GM12878 (cell line): Measurements from ENCODE around the gene NPW. TPM values are rescaled to one million over a fixed set of nuclear protein-coding genes. Genes with fewer than 3 reads are reported as not detected.

Experiments
- ATAC-seq: fragments of 200-7000 bp; cut with Tn5 transposase; 3 replicates; pipeline ENCODE4 v1.9.1; 2020; ENCODE audit warnings: mild to moderate bottlenecking, moderate library complexity
- BruUV-seq: library from RNA; stranded (reverse); fragments of 400-500 nt; replicated peaks from 2 replicates; lab custom pipeline; 2021; lab: Mats Ljungman, UMichigan
- CTCF ChIA-PET: fragments of 300-600 bp; sonication (Branson Sonifier 250); formaldehyde crosslinking; extraction: SDS; loops from one replicate; lab custom pipeline; 2021; ENCODE audit warnings: inconsistent platforms; lab: Yijun Ruan, JAX
- POLR2A ChIA-PET: fragments of 350-600 bp; formaldehyde crosslinking; extraction: SDS; loops from one replicate; lab custom pipeline; 2021; ENCODE audit warnings: inconsistent platforms; lab: Charles Lee
- RAD21 ChIA-PET: fragments of 300-600 bp; sonication (Branson Sonifier 250); formaldehyde crosslinking; loops from one replicate; lab custom pipeline; 2023; ENCODE audit warnings: antibody characterized with exemption; ENCODE audit not compliant: unreplicated experiment; lab: Charles Lee
- SMC1A ChIA-PET: fragments of 300-600 bp; sonication (Branson Sonifier 250); formaldehyde crosslinking; loops from one replicate; lab custom pipeline; 2023; ENCODE audit not compliant: unreplicated experiment, uncharacterized antibody; lab: Charles Lee
- DNase-seq: peaks from one replicate; pipeline ENCODE4 v3.0.0-alpha.2; 2011; ENCODE audit warnings: low read depth, low spot score
- FAIRE-seq: peaks from 3 replicates; lab custom pipeline; 2011; peaks lifted over from hg19 to GRCh38; lab: Jason Lieb, UNC
- H2AFZ ChIP-seq: 2 replicates; pipeline ENCODE4 v1.6.0; 2011; ENCODE audit warnings: low read depth, low read length, control low read depth; ENCODE audit not compliant: control insufficient read depth
- H3K27ac ChIP-seq: 2 replicates; pipeline ENCODE4 v1.5.1; 2011; ENCODE audit warnings: control low read depth; ENCODE audit not compliant: control insufficient read depth, insufficient read depth
- H3K27me3 ChIP-seq, 2 experiments: replicated peaks in 1 of 2; 2 replicates each; pipeline versions ENCODE4 v1.6.0 to v1.6.1; 2011; ENCODE audit warnings: low read length in 1 of 2; ENCODE audit not compliant: control insufficient read depth in 2 of 2, insufficient read depth in 2 of 2
- H3K36me3 ChIP-seq, 2 experiments: 2 replicates each; pipeline ENCODE4 v1.5.1; 2011; ENCODE audit warnings: low read length in 1 of 2; ENCODE audit not compliant: control insufficient read depth in 2 of 2, insufficient read depth in 2 of 2
- H3K4me1 ChIP-seq: 2 replicates; pipeline ENCODE4 v1.6.1; 2011; ENCODE audit warnings: mild to moderate bottlenecking, low read length, moderate library complexity, mixed read lengths; ENCODE audit not compliant: control insufficient read depth, insufficient read depth
- H3K4me2 ChIP-seq: 2 replicates; pipeline ENCODE4 v1.6.0; 2011; ENCODE audit warnings: control low read depth; ENCODE audit not compliant: control insufficient read depth, insufficient read depth
- H3K4me3 ChIP-seq: fragments of 200-600 bp; sonication (generic); 2 replicates; pipeline ENCODE4 v1.5.1; 2016
- H3K79me2 ChIP-seq: 2 replicates; pipeline ENCODE4 v1.6.0; 2011; ENCODE audit warnings: low read length; ENCODE audit not compliant: control insufficient read depth, insufficient read depth
- H3K9ac ChIP-seq: 2 replicates; pipeline ENCODE4 v1.8.0; 2011; ENCODE audit warnings: low read length, control low read depth, mixed read lengths; ENCODE audit not compliant: control insufficient read depth, insufficient read depth
- H3K9me3 ChIP-seq: replicated peaks from 3 replicates; pipeline ENCODE4 v1.5.1; 2011; ENCODE audit warnings: mild to moderate bottlenecking, low read length; ENCODE audit not compliant: control insufficient read depth, insufficient read depth
- H4K20me1 ChIP-seq: 2 replicates; pipeline ENCODE4 v1.6.0; 2011; ENCODE audit not compliant: control insufficient read depth, insufficient read depth
- BHLHE40 ChIP-seq, 2 experiments: fragments of 450-650 bp in 1 of 2; IDR thresholded peaks; 2 replicates each; pipeline ENCODE4 v1.6.1; 2011 to 2017; ENCODE audit warnings: low read depth in 2 of 2, borderline replicate concordance in 1 of 2, improper control_type of control experiment in 1 of 2, low read length in 1 of 2, mild to moderate bottlenecking in 1 of 2
- EZH2 ChIP-seq: IDR thresholded peaks from 2 replicates; pipeline ENCODE4 v1.6.1; 2012; ENCODE audit warnings: low read depth, mild to moderate bottlenecking, control low read depth, inconsistent platforms, low read length, borderline replicate concordance; ENCODE audit not compliant: control insufficient read depth
- ZNF687 ChIP-seq: fragments of 450-650 bp; IDR thresholded peaks from 2 replicates; pipeline ENCODE4 v1.6.1; 2017; ENCODE audit warnings: mild to moderate bottlenecking, moderate library complexity
- WGBS: methylation state at CpG from one replicate; pipeline ENCODE4 v1.1.6; 2016; ENCODE audit warnings: low lambda C conversion rate; ENCODE audit not compliant: insufficient replicate concordance, insufficient coverage; ENCODE audit errors: missing lambda C conversion rate; 5-methylcytosine and 5-hydroxymethylcytosine counted together
- in situ Hi-C: fragments of 300-500 bp; cut with MboI; formaldehyde crosslinking; loops from 9 replicates; pipeline ENCODE4 v1.14.3; 2018; ENCODE audit warnings: mixed read lengths
- intact Hi-C: fragments of 100-400 bp; cut with micrococcal nuclease; formaldehyde crosslinking; loops from one replicate; pipeline ENCODE4 v1.14.2; 2022; ENCODE audit not compliant: unreplicated experiment
- polyA plus RNA-seq, 11 experiments: library from polyadenylated mRNA; depleted of rRNA in 4 of 11; unstranded in 6 of 11; stranded (reverse) in 5 of 11; fragments of >200 nt; fragmentation: Nextera tagmentation in 4 of 11; fragmentation: Illumina TruSeq in 1 of 11; extraction: Ambion mirVana in 4 of 11; extraction: Trizol in 1 of 11; gene quantifications; 1 replicate in 1 of 11; 2 replicates in 10 of 11; pipeline versions ENCODE4 v1.2.1 to v1.2.3, GENCODE V29; 2011 to 2016; ENCODE audit warnings: inconsistent platforms in 2 of 11, missing spikeins in 2 of 11, low read depth in 1 of 11
- total RNA-seq, 4 experiments: library from RNA; depleted of rRNA in 3 of 4; stranded (reverse); fragments of >200 nt in 3 of 4; fragmentation: Illumina TruSeq in 1 of 4; extraction: Trizol in 1 of 4; gene quantifications; 2 replicates each; pipeline versions ENCODE4 v1.2.1 to v1.2.3, GENCODE V29; 2013 to 2021
- TF ChIP-seq, protein P1 (sequence below), 3 experiments: IDR thresholded peaks in 2 of 3; conservative IDR thresholded peaks in 1 of 3; 2 replicates each; pipeline ENCODE4 v1.5.1; 2011; ENCODE audit warnings: low read depth in 3 of 3, low read length in 3 of 3, mild to moderate bottlenecking in 3 of 3, control low read depth in 2 of 3, moderate library complexity in 2 of 3, inconsistent platforms in 1 of 3, mixed read lengths in 1 of 3; ENCODE audit not compliant: control insufficient read depth in 2 of 3, insufficient read depth in 1 of 3; ENCODE audit errors: extremely low read depth in 1 of 3

Gene NPW
- total and polyA plus RNA-seq, 10 of the 15 experiments (the other 5 are each of a cell fraction or from before 2014, with no cell fraction given), result 0.23 to 2.5 (median 0.98) TPM; not detected in 4

GRCh38 chr16:2027024-2028010 is 7.7 kb downstream of the NPW start:
- no peaks in the 10 kb centered on the region for H3K9me3 ChIP-seq
- H3K9ac ChIP-seq, result no peak overlapping the region
- ATAC-seq (no peak), FAIRE-seq (peak; percentile 35), DNase-seq (no peak)
- ChIA-PET RAD21 (no interaction called here), SMC1A (no interaction called here), POLR2A (no interaction called here), CTCF (no interaction called here)
- no peaks in the 10 kb centered on the region for H3K79me2 ChIP-seq
- H2AFZ ChIP-seq, result no peak overlapping the region
- peak overlapping the region; percentile 9; the same call in 1 of the 2 replicates for H3K4me2 ChIP-seq
- peaks cover 7% of the 10 kb centered on the region for H3K4me1 ChIP-seq
- no peak overlapping the region; the same call in 1 of the 2 replicates for H3K4me3 ChIP-seq
- TF ChIP-seq, protein P1, sequence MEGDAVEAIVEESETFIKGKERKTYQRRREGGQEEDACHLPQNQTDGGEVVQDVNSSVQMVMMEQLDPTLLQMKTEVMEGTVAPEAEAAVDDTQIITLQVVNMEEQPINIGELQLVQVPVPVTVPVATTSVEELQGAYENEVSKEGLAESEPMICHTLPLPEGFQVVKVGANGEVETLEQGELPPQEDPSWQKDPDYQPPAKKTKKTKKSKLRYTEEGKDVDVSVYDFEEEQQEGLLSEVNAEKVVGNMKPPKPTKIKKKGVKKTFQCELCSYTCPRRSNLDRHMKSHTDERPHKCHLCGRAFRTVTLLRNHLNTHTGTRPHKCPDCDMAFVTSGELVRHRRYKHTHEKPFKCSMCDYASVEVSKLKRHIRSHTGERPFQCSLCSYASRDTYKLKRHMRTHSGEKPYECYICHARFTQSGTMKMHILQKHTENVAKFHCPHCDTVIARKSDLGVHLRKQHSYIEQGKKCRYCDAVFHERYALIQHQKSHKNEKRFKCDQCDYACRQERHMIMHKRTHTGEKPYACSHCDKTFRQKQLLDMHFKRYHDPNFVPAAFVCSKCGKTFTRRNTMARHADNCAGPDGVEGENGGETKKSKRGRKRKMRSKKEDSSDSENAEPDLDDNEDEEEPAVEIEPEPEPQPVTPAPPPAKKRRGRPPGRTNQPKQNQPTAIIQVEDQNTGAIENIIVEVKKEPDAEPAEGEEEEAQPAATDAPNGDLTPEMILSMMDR (IDR thresholded peaks at IDR 0.05 in 2 of 3, conservative IDR thresholded peaks at IDR 0.05 in 1 of 3; ENCODE audit: control insufficient read depth in 2 of 3, extremely low read depth in 1 of 3, insufficient read depth in 1 of 3, low read depth in 3 of 3, low read length in 3 of 3), result peak in 1 of 3 experiments; percentile 14; a peak in 1 of 6 replicates
- peak in 1 of 2 experiments; percentile 38; a peak in 1 of 4 replicates for TF ChIP-seq BHLHE40 (IDR thresholded peaks at IDR 0.05; ENCODE audit: borderline replicate concordance in 1 of 2, low read depth in 2 of 2, low read length in 1 of 2)
- no peak for TF ChIP-seq ZNF687
- 0 out of 2 replicates have a peak, but pooled peaks have one; percentile 78 for TF ChIP-seq EZH2
- no TSS peak for BruUV-seq
- H3K27ac ChIP-seq, result no peak overlapping the region
- no peaks in the 10 kb centered on the region for H3K36me3 ChIP-seq
- intact Hi-C loops, result no loop called here
- peaks cover 5% of the 10 kb centered on the region; the same call in 1 of the 2 replicates for H4K20me1 ChIP-seq
- peaks cover 11 to 13% of the 10 kb centered on the region in 2 experiments for H3K27me3 ChIP-seq
- WGBS, result 15% methylated on average over 22 of the region's 76 CpGs
- in situ Hi-C loops, result no loop called here
